Upper lobe of left lung (tissue), 6 donors: ENCODE measurements around the gene DLK1. TPM values are rescaled to one million over a fixed set of nuclear protein-coding genes. Genes with fewer than 3 reads are reported as not detected.

Source experiments
- ATAC-seq, 2 donors: fragments of 200-7000 bp; cut with Tn5 transposase; one replicate each; pipeline ENCODE4 v1.9.1; 2022; ENCODE audit warnings: mild to moderate bottlenecking in 2 of 2, moderate library complexity in 2 of 2; ENCODE audit not compliant: low FRiP score in 2 of 2
- DNase-seq, 2 donors: peaks; one replicate each; pipeline ENCODE4 v3.0.0-alpha.2; 2019 to 2020
- H3K27ac ChIP-seq, 4 donors: fragments of 200-600 bp; sonication (generic); one replicate each; pipeline ENCODE4 v1.5.1; 2016 to 2019
- H3K27me3 ChIP-seq, 4 donors: fragments of 200-600 bp; sonication (generic); one replicate each; pipeline ENCODE4 v1.5.1; 2017 to 2019
- H3K36me3 ChIP-seq, 4 donors: fragments of 200-600 bp; sonication (generic); one replicate each; pipeline ENCODE4 v1.5.1; 2016 to 2019
- H3K4me1 ChIP-seq, 4 donors: fragments of 200-600 bp; sonication (generic); one replicate each; pipeline ENCODE4 v1.5.1; 2018 to 2019
- H3K4me3 ChIP-seq, 4 donors: fragments of 200-600 bp; sonication (generic); one replicate each; pipeline ENCODE4 v1.5.1; 2017 to 2019; ENCODE audit warnings: mild to moderate bottlenecking in 2 of 4, moderate library complexity in 1 of 4
- H3K9me3 ChIP-seq, 4 donors: fragments of 200-600 bp; sonication (generic); one replicate each; pipeline ENCODE4 v1.5.1; 2018 to 2019
- EP300 ChIP-seq, 4 donors: sonication (generic); formaldehyde crosslinking; IDR thresholded peaks; one replicate each; pipeline ENCODE4 v1.5.1; 2017; ENCODE audit warnings: antibody characterized with exemption in 4 of 4, control low read depth in 2 of 4
- POLR2A ChIP-seq, 4 donors: fragments of 450-650 bp; IDR thresholded peaks; one replicate each; pipeline ENCODE4 v1.5.1; 2016 to 2017; ENCODE audit warnings: antibody characterized with exemption in 4 of 4, mild to moderate bottlenecking in 2 of 4
- POLR2AphosphoS5 ChIP-seq, 2 donors: sonication (generic); formaldehyde crosslinking; IDR thresholded peaks; one replicate each; pipeline ENCODE4 v1.5.1; 2017; ENCODE audit warnings: antibody characterized with exemption in 2 of 2
- WGBS, 2 donors: methylation state at CpG; one replicate each; pipeline ENCODE4 v1.1.5; 2017 to 2018; 5-methylcytosine and 5-hydroxymethylcytosine counted together
- total RNA-seq, 6 donors: library from RNA; depleted of rRNA in 4 of 6; stranded (reverse); fragments of >200 nt in 4 of 6; gene quantifications; one replicate each; pipeline versions ENCODE4 v1.1.0 to v1.2.1, GENCODE V29; 2016 to 2021
- TF ChIP-seq, protein P1 (sequence below), 6 experiments: fragments of 450-650 bp in 4 of 6; fragments of 200-600 bp in 2 of 6; sonication (generic) in 2 of 6; IDR thresholded peaks; one replicate each; pipeline ENCODE4 v1.5.1; 2016 to 2019; ENCODE audit warnings: antibody characterized with exemption in 6 of 6
- donor health status: DM: no; HTN: no; CAD: no; lungs with moderate emphysema.
- donor health status: DM: no; HTN: yes; CAD: no; lungs with severe emphysema.

DLK1 gene
- total RNA-seq, 6 donors from 2014 or later = 1.7 to 1.8 TPM; not detected in 4

DNA sequence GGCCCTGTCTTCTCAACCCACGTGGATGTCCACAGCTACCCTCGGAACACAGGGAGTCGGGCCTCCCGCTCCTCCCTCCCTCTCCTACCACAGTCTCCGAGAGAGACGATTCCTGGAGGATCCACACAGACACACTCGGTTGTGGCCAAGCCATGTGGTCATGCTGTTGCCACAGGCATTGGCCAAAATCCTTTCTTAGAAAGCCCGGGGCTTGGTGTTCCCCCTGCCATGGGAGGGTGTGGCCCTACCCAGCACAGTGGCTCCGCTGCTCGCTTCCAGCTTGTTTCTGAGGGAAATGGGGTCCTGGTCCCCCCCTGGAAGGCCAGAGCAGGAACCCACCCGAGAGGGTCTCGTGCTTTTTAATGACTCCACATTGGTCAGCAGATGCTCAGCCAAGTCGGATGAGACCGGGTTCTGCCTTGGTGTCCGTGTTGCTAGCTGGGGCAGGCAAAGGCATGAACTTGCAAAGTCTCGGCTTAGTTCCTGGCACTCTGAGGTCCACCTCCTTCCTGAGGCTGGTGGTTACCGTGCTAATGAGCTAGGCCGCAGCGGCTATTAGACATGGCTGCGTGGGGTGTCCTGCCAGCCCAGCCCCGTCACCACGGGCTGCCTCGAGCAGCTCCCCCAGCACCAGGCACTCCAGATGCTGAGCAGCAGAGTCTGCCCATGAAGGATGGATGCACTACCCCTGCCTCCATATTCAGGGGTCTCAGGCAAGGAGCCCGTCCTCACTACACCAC is 52.4 kb downstream of the DLK1 start:
- Histone ChIP-seq H3K9me3 (no peaks in the 10 kb centered on the region), H3K4me3 (no peak overlapping the region), H3K4me1 (no peaks in the 10 kb centered on the region), H3K36me3 (no peaks in the 10 kb centered on the region), H3K27me3 (no peaks in the 10 kb centered on the region), H3K27ac (no peak overlapping the region)
- WGBS, 2 donors = 83 to 89% methylated on average over 8 to 24 of the region's 24 CpGs
- no peak for DNase-seq
- TF ChIP-seq EP300 (IDR thresholded peaks at IDR 0.05) (no peak), POLR2A (IDR thresholded peaks at IDR 0.05) (no peak), POLR2AphosphoS5 (IDR thresholded peaks at IDR 0.05) (no peak)
- TF ChIP-seq, protein P1, sequence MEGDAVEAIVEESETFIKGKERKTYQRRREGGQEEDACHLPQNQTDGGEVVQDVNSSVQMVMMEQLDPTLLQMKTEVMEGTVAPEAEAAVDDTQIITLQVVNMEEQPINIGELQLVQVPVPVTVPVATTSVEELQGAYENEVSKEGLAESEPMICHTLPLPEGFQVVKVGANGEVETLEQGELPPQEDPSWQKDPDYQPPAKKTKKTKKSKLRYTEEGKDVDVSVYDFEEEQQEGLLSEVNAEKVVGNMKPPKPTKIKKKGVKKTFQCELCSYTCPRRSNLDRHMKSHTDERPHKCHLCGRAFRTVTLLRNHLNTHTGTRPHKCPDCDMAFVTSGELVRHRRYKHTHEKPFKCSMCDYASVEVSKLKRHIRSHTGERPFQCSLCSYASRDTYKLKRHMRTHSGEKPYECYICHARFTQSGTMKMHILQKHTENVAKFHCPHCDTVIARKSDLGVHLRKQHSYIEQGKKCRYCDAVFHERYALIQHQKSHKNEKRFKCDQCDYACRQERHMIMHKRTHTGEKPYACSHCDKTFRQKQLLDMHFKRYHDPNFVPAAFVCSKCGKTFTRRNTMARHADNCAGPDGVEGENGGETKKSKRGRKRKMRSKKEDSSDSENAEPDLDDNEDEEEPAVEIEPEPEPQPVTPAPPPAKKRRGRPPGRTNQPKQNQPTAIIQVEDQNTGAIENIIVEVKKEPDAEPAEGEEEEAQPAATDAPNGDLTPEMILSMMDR (IDR thresholded peaks at IDR 0.05) = no peak
- ATAC-seq = no peak

GRCh38 chr14:100779691-100780080 is 53.0 kb downstream of the DLK1 start:
- Histone ChIP-seq H3K9me3 (no peaks in the 10 kb centered on the region), H3K4me3 (no peak overlapping the region), H3K27me3 (no peaks in the 10 kb centered on the region), H3K27ac (no peak overlapping the region), H3K4me1 (no peaks in the 10 kb centered on the region), H3K36me3 (no peaks in the 10 kb centered on the region)
- no peak for DNase-seq
- TF ChIP-seq POLR2AphosphoS5 (IDR thresholded peaks at IDR 0.05) = no peak
- TF ChIP-seq, protein P1 (IDR thresholded peaks at IDR 0.05) = no peak
- TF ChIP-seq POLR2A (IDR thresholded peaks at IDR 0.05) = no peak
- no peak for TF ChIP-seq EP300 (IDR thresholded peaks at IDR 0.05)
- ATAC-seq = no peak
- 88 to 90% methylated on average over 12 to 13 of the region's 13 CpGs for WGBS, 2 donors

GRCh38 chr14:100780246-100780645 is 53.6 kb downstream of the DLK1 start:
- Histone ChIP-seq H3K27ac (no peak overlapping the region), H3K4me3 (no peak overlapping the region), H3K4me1 (no peaks in the 10 kb centered on the region), H3K9me3 (no peaks in the 10 kb centered on the region), H3K27me3 (no peaks in the 10 kb centered on the region), H3K36me3 (no peaks in the 10 kb centered on the region)
- 76 to 92% methylated on average over 11 to 12 of the region's 12 CpGs for WGBS, 2 donors
- no peak for DNase-seq
- no peak for ATAC-seq
- no peak for TF ChIP-seq POLR2A (IDR thresholded peaks at IDR 0.05)
- TF ChIP-seq, protein P1 (IDR thresholded peaks at IDR 0.05) = no peak
- TF ChIP-seq POLR2AphosphoS5 (IDR thresholded peaks at IDR 0.05) = no peak
- no peak for TF ChIP-seq EP300 (IDR thresholded peaks at IDR 0.05)

- DNase-seq (peak in 1 of 2 donors; percentile 10), ATAC-seq (no peak)
- Histone ChIP-seq H3K27ac (no peak overlapping the region), H3K27me3 (no peaks in the 10 kb centered on the region), H3K4me1 (no peaks in the 10 kb centered on the region), H3K9me3 (no peaks in the 10 kb centered on the region), H3K4me3 (no peak overlapping the region), H3K36me3 (no peaks in the 10 kb centered on the region)
- WGBS, 2 donors = 80% methylated on average over 12 of the region's 12 CpGs
- TF ChIP-seq POLR2AphosphoS5 (IDR thresholded peaks at IDR 0.05) (no peak), POLR2A (IDR thresholded peaks at IDR 0.05) (no peak), EP300 (IDR thresholded peaks at IDR 0.05) (no peak)
- TF ChIP-seq, protein P1 (IDR thresholded peaks at IDR 0.05) = no peak
Observed at GRCh38 chr14:100780646-100781355, 54.1 kb downstream of the DLK1 start.
